Measurements from ENCODE around the gene SLC16A3. TPM values are rescaled to one million over a fixed set of nuclear protein-coding genes. Genes with fewer than 3 reads are reported as not detected.

The SLC16A3 gene
- total RNA-seq, 1 donor from 2014 or later: 142 TPM

- DNase-seq: no peak
These were observed 5.3 kb upstream of the SLC16A3 start for GRCh38 chr17:82223517-82223916.

GRCh38 chr17:82224666-82225065, 4.2 kb upstream of the SLC16A3 start:
- DNase-seq: no peak

- DNase-seq: no peak
These were observed 3.3 kb upstream of the SLC16A3 start for GRCh38 chr17:82225368-82226029.

GRCh38 chr17:82226146-82226808, 2.6 kb upstream of the SLC16A3 start:
- no peak for DNase-seq

GRCh38 chr17:82226809-82227628, 1.8 kb upstream of the SLC16A3 start:
- DNase-seq: no peak

- no peak for DNase-seq
These were observed 1.1 kb upstream of the SLC16A3 start for GRCh38 chr17:82227629-82228277.

- DNase-seq: no peak
These were observed 482 bp upstream of the SLC16A3 start for GRCh38 chr17:82228278-82228841.

- DNase-seq: no peak
These were observed 1.1 kb downstream of the SLC16A3 start for GRCh38 chr17:82229698-82230608.

GRCh38 chr17:82230609-82231311, 1.9 kb downstream of the SLC16A3 start:
- peak; percentile 82 for DNase-seq

- DNase-seq: no peak
These were observed 2.4 kb downstream of the SLC16A3 start for GRCh38 chr17:82231312-82231561.

- no peak for DNase-seq
These were observed 2.9 kb downstream of the SLC16A3 start for GRCh38 chr17:82231562-82232321.

GRCh38 chr17:82232322-82232820, 3.5 kb downstream of the SLC16A3 start:
- no peak for DNase-seq

- DNase-seq: no peak
These were observed 4.3 kb downstream of the SLC16A3 start for GRCh38 chr17:82232876-82233785.

GRCh38 chr17:82234211-82235055, 5.6 kb downstream of the SLC16A3 start:
- DNase-seq: peak; percentile 61

GRCh38 chr17:82235056-82235774, 6.4 kb downstream of the SLC16A3 start:
- DNase-seq: no peak

- no peak for DNase-seq
These were observed 6.9 kb downstream of the SLC16A3 start for GRCh38 chr17:82235775-82236141.
